CD4-positive, alpha-beta T cell treated with Interleukin-2 at 100 ng/mL for 4 hours (primary cell): ENCODE results near the gene SERPINB13.

Experiments
- DNase-seq: peaks from one replicate; pipeline ENCODE4 v3.0.0-alpha.2; 2020; ENCODE audit warnings: low spot score

The SERPINB13 gene, protein sequence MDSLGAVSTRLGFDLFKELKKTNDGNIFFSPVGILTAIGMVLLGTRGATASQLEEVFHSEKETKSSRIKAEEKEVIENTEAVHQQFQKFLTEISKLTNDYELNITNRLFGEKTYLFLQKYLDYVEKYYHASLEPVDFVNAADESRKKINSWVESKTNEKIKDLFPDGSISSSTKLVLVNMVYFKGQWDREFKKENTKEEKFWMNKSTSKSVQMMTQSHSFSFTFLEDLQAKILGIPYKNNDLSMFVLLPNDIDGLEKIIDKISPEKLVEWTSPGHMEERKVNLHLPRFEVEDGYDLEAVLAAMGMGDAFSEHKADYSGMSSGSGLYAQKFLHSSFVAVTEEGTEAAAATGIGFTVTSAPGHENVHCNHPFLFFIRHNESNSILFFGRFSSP

DNA sequence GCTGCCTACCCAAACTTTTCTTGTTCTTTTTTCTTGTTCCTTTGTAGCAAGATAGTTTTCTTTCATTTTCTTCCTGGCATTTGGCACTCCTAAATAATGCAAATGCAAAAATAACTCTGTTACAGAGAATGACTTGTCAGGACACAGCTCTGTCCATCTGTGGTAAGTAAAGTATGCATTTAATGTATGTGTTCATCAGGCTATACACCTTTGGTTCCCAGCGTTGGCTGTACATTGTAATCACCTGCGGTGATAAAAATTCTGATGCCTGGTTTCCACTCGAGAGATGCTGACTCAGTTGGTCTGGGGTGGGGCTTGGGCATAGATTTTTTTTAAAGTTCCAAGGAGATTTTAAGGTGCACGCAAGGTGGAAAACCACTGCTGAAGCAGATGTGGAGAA lies at the start of gene SERPINB13:
Gene SERPINB13 (plus strand): TSS at position 378 of the 400 bp plus-strand sequence. CDS start 1,325 bp downstream, outside the sequence.
- no peak for DNase-seq

DNA sequence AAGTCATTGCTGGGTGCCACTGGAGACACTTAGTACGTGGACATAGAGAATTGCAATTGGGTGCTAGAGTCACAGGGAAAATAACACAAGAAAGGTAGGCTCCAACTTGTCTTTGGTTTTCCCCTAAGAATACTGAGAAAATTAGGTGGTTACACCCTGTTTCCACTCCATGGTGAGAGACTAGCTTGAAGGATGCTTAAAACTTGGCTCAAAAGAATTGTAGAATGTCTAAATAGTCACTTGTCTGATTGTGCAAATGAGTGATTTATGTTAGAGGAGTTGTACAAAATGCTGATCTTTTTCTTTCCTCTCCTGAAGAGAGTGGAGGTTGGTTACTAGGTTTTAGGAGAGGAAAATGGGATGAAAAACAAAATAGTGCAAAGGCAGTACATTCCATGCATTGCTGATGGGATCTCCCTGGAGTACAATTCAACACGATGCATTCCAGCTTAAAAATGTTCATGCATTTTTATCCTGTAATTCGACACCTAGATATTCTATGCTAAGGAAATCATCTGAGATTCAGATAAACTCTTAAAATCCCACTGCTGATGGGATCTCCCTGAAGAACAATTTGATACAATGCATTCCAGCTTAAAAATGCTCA lies 47.1 kb upstream of the SERPINB13 start:
- DNase-seq, result no peak

DNA sequence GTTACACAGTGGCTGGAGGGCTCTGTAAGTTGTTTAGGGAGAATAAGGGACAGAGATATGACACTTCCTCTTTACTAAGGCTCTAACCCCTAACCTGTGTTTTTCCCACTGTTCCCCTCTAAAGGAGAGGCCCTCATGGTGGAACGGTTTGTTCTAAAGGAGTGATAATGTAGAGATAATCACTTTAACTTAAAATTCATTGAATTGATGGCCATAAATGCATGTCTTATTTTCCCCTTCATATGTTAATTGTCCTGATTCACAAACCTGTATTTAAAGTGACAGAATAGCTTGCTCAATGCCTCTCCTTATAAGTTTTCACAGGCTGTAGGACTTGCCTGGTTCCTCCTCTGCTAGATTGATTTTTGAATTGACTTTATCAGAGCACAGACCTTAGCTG lies 45.1 kb upstream of the SERPINB13 start, which contains the start of gene SERPINB12:
Gene SERPINB12 (plus strand): TSS at position 301 of the 400 bp plus-strand sequence. CDS start 13,791 bp downstream, outside the sequence.
- no peak for DNase-seq

DNA sequence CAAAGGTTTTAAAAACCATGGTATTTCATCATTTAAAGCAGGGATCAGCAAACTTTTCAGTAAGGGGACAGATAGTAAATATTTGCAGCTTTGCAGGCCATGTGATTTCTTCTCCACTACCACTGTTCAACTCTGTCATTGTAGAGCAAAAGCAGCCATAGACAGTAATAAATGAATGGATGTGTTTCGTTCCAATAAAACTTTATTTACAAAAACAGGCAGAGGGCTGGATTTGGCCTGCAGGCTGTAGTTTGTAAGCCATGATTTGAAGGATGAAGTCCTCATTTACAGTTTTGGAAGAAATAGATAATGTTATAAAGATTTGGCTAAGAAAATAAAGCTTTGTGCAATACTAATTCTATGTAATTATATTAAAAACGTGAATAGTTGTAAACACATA lies 43.1 kb upstream of the SERPINB13 start:
- no peak for DNase-seq

DNA sequence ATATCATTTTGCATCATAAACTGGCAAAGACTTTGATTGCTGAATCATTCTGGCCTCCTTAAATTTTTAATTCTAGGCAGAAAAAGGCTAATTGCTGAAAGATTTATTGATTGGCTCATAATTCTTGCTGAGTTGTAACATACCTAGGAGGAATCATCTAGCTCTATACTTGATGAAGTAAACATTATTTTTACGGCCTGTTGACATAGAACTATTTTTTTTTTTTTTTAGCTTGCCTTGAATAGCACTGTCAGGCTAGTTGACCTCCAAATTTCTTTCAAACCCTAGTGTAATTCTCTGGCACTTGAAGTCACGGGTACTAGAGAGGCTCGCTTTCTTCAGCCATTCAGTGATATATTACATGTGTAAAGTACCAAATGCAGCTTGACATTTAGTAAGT lies 42.1 kb upstream of the SERPINB13 start:
- DNase-seq, result no peak

DNA sequence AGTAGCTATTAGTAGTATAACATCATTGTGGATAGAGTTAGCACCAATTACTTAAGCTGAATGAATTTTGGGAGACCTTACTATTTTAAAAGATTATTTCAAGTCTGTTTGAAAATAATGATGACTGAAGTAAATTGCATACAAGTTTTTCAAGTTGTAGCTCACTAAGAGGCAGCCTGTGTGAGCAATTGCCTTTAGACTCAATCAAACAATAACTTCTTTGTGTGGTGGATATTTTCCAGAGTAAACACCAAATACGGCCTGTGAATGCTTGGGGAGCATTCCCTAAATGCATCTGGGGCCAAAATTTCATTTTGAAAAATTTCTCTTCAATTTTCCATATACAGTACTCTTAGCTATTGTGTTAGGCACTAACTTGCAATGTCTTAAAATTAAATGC lies 37.1 kb upstream of the SERPINB13 start:
- DNase-seq, result no peak

DNA sequence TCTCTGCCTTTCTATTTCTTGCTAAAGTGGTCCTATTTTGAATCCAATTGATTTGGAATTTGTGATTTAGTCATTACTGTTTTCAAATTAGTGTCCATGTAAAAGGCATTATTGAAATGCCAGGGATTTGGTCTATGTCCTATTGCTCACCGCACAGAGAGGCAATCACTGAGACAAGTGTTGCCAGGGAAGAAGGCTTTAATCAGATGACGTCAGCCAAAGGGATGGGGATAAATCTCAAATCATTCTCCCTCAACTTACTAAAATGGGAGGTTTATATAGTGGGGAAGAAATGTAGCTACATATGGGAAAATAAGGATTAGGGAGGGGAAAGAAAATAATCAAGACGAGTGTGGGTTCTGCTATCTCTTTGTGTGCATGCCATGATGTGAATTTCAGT lies 35.4 kb upstream of the SERPINB13 start:
- DNase-seq, result no peak

DNA sequence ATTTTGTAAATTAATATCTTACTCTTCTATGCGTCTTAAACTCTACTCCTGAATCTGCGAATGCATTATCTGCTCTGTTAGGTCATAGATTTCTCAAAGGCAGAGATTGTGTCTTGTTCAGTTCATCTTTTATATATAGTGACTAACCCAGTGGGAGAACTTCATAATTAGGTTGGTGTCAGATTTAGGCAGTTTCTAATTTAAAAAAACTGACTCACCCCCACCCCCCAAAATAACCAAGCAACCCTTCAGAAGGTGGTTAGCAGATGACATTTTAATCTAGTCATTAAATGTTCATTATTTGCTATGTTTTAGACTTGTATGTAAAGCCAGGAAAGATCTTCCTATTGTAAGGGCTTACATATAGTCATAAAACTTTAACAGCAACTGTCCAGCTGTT lies 34.6 kb upstream of the SERPINB13 start:
- no peak for DNase-seq

DNA sequence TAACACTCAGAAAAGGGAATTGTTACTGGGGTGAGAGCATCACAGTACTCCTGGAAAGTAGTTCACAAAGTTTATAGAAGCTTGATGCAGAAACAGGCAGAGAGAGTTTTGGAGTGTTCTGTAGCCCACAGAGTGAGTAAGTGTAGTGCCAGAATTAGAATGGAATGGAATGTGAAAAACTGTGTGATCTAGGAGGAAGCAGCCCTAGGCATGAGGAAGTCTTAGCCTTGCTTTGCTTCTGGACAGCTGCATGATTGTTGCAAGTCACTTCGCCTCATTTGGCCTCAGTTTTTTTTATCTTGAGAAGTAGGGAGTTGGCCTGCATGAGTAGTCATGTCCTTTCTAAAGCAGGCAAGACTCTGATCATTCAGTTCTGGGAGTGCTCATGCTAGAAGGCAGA lies 34.1 kb upstream of the SERPINB13 start:
- no peak for DNase-seq

DNA sequence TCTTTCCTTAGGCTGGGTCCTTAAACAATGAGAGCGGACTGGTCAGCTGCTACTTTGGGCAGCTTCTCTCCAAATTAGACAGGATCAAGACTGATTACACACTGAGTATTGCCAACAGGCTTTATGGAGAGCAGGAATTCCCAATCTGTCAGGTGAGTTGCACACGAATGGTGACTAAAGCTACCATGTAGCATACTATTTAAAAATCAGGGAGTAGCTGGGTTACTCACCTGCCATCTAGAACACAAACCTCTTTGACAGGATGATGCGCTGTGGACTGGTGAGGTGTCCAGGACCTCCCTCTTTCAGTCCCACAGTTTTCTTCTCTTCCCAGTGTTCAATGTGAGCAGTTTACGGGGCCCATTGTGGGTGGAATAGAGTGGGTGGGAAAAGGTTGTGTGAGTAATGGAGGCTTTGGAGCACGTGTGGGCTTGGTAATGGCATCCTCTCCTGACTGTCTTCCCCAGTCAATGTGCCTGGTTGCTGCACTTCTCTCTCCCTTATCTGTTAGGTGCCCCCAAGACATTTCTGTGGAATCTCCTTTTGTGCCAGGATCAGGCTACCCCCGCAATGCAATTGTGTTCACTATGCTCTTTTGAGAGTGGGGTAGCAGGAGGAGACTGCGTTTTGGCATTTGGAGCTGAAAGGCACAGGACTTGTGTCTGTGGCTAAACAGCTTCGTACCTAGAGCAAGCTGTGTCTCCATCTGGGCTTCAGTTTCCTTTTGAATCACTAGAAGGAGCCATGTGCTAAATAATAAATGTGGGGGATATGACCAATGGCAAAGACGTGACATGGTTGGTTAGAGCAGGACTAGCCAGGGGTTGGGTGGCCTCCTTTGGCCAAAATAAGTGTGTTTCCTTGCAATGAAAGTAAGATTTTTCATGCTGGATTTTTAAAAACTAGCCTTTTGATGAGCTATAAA lies 27.3 kb upstream of the SERPINB13 start:
- DNase-seq, result no peak

DNA sequence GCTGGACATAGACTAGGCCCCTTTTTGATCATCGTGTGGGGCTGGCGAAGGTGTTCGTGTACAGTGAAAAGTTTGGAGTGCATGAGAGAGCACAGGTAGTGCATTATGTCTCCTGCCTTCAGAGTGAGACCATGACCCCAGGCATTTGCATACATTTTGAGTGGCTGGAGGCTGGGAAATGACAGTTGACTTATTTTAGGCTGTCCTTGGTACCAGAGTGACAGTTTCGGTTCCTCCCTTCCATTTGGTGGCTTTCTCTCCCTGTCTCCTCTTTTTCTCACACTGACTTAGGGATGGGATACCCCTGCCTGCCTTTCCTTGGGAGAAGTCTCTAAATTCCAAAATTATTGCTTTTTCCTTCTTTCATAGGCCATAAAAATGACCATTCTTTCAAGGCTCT lies 24.9 kb upstream of the SERPINB13 start:
- DNase-seq, result no peak

DNA sequence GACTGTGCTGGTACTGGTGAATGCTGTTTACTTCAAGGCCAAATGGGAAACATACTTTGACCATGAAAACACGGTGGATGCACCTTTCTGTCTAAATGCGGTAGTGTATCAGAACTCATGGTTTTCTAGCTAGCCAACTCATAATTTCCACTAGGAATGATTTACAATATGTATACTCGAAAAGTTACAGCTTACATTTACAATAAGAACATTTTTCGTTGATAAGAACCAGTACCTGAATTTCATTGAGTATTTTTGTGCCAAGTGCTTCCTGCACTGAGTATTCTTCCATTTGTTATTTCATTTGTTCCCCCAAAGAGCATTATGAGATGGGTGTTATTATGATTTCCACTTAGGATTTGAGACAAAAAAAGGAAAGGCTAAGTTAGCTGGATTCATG lies 23.1 kb upstream of the SERPINB13 start:
- no peak for DNase-seq

DNA sequence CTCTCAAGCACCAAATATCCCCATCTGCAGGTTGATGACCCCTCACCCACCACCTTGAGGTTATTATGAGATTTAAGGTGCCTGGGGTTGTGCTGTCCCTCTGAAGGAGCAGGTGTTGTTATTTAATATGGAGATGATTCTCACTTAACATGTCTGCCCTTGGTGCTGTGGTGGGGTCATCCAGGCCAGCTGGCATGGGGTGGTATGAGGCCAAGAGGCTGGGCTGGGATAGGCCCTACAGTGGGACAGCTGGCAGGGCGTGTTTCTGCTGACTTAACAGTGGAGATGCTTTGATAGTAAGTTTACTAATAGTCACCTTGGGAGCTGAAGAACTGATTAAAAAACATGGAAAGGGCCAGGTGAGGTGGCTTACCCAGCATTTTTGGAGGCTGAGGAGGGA lies 22.6 kb upstream of the SERPINB13 start:
- DNase-seq, result no peak

DNA sequence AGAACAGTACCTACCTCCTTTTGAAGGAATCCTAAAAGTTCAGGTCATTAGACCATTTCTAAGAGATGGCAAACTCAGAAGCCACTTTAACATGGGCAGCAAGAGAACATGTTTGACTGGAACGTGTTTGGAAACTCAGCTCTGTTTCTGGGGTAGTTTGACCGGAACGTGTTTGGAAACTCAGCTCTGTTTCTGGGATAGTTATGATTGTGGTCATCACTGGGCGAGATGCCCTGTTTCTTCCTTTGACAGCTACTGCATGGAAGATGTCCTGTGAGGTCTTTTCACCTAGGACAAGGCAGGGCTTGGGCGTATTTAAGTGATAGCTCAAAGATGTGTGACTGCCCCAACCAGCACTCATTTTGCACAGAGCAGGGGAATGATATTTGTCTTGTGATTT lies 19.9 kb upstream of the SERPINB13 start:
- DNase-seq, result no peak

DNA sequence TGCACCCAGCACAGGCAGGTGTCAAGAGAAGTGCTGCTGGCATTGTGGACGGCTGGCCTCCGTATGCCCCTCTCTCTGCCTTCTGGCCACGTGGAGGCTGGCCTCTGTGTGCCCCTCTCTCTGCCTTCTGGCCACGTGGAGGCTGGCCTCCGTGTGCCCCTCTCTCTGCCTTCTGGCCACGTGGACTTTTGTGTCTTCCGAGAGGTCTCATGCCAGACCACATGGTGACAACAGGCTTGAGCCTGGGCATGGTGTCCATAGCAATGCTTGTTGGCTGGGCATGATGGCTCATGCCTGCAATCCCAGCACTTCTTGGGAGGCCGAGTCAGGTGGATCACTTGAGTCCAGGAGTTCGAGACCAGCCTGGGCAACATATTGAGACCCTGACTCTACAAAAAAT lies 19.3 kb upstream of the SERPINB13 start:
- no peak for DNase-seq

DNA sequence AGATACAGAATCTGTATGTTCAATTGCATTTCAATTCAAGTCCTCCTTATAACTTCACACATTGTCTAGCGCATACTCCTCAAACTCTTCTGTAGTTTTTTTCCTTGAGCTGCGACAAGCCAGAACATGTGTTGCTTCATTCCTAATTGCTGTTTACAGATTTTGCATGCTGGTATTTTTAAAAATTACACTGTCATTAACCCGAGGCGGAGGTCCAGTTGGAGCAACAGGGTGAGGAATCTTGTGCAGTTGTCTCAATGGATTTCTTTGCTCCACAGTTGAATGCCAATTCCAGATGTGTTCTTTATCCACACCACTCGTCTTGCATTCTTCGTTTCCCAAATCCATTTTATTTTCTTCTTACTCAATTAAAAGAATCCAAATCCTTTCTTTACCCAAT lies 16.4 kb upstream of the SERPINB13 start:
- no peak for DNase-seq

DNA sequence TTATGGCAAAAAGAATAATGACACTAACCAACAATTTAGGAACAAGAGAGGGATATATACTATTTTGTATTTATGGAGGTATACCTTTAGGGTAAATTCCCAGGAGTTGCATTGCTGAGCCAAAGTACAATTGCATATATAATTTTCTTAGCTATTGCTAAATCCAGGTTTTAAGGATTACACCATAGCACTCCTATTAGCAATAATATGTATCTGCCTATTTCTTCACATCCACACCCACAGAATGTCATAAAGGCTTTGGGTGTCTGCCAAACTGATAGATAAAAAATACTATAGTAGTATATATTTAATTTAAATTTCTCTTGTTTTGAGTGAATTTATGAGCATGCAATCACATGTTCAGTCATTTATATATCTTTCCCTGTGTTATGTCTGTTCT lies 11.5 kb upstream of the SERPINB13 start:
- DNase-seq, result no peak

DNA sequence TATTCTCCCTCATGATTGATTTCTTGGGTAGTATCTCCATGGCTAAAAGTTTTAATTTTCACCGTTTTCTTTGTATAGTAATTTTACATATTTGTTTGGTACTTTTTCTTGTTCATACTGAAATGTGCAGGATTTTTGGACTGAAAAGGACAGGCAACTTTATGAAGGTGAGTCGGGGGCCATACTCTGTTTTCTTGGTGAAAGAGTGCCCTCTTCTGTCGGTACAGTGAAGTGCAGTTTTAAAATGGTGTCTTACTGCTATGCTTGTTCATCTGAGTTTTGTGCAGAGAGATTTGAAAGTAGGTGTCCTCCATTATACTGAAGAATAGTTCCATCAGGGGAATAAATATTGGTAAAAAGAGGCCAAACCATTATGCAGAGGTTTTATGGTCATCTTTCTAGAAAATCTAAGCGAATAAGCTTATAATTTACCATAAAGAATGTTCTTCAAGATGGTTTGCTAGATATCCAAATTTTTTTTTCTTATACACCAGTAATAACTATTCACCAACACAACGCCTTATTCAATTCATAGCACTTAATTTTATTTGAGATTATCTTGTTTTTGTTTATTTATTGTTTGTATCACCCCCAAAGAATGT lies 8.7 kb upstream of the SERPINB13 start:
- peak; percentile 7 for DNase-seq

DNA sequence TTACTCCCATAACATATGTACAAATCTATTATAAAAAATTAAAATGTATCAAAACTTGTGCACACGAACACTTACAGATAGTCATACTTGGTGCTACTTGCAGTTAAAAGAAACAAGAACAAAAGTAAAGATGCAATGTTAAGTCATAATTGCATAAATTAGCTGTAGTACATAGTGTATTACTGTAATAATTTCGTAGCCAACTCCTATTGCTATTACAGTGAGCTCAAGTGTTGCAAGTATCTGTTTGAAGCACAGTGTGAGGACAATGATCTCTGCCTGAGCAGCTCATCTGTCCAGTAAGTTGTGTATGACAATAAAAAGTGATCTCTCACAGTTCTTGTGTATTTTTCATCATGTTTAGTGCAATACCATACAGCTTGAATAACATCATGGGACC lies 7.5 kb upstream of the SERPINB13 start:
- no peak for DNase-seq

DNA sequence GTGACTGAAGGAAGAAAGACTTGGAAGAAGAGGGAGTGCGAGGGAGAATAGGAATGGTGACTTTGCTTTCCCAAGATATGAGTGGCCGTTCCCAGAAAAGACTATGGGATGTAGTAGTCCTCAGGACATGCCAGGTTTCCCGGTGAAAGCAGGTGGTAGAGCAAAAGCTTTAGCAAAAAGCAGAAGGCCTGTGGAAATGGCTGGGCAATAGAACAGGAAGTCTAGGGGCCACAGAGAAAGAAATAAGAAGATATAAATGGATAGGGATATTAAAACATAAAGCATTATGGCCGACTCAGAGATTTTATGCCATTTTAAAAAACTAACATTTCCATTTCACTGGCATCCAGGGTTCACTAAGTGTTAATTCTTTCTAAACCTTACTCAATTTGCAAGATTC lies 1.2 kb upstream of the SERPINB13 start:
- DNase-seq, result no peak

DNA sequence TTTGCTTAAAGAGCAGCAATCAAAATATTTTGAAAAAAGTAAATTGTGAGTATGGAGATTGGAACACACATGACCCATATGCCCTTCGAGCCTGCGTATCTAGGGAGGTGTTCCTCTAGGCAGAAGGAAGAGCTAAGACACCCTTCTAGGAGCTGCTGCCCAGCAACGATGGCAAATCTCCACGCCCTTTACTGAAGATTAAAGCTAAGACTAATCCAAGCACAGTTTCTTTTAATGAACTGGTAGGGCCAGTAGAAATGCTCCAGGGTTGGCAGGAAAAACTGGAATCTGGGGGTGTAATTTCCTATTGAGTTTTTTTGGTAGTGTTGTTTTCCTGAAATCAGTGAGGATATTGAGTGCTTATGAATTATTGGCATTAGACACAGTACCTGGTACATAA lies 712 bp upstream of the SERPINB13 start:
- no peak for DNase-seq

DNA sequence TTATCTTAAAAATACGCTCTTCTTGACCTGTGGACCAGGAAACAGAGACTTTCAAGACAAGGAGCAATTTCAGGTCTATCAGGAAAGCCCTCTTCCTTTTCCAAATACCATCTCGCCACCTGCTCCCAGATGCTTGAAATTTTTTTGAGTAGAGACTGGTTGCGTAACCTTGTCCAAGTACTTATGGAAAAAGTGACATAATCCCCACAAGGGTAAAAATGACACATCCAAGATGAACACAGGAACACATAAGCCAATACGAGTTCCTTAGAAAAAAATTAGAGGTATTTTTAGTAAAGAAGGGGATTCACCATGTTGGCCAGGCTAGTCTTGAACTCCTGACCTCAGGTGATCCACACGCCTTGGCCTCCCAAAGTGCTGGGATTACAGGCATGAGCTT lies 1.8 kb downstream of the SERPINB13 start:
- no peak for DNase-seq
